Activated effector memory CD4-positive, alpha-beta T cell treated with Interleukin-2 at 50 U/mL for 16 hours (primary cell): ENCODE results near the gene HAAO.
"Not testable (repeated sequence)": the region's sequence is repeated elsewhere in the genome, so short reads cannot be mapped to it uniquely, and the experiment has no call there.

ENCODE experiments used
- DNase-seq: peaks from one replicate; pipeline ENCODE4 v3.0.0-alpha.2; 2020

The HAAO gene

GRCh38 chr2:42743659-42743990 is 48.8 kb downstream of the HAAO start:
- DNase-seq, result no peak

- no peak for DNase-seq
Measured at GRCh38 chr2:42742740-42743658, 49.4 kb downstream of the HAAO start.

GRCh38 chr2:42741140-42741539 is 51.2 kb downstream of the HAAO start:
- DNase-seq, result no peak

GRCh38 chr2:42736598-42737322 is 55.6 kb downstream of the HAAO start:
- no peak for DNase-seq

GRCh38 chr2:42733852-42734251 is 58.5 kb downstream of the HAAO start:
- DNase-seq, result no peak

GRCh38 chr2:42731316-42731715 is 61.1 kb downstream of the HAAO start:
- not testable (repeated sequence) for DNase-seq

GRCh38 chr2:42726680-42727079 is 65.7 kb downstream of the HAAO start:
- no peak for DNase-seq

GRCh38 chr2:42725657-42726056 is 66.7 kb downstream of the HAAO start:
- DNase-seq, result no peak

- DNase-seq, result no peak
Measured at GRCh38 chr2:42724886-42725285, 67.5 kb downstream of the HAAO start.

GRCh38 chr2:42723465-42723864 is 68.9 kb downstream of the HAAO start:
- DNase-seq, result no peak

- no peak for DNase-seq
Measured at GRCh38 chr2:42722320-42723190, 69.8 kb downstream of the HAAO start.

- no peak for DNase-seq
Measured at GRCh38 chr2:42721898-42722297, 70.5 kb downstream of the HAAO start.
